Mesenchymal stem cell (in vitro differentiated cells and primary cell): Measurements from ENCODE around the gene OLIG3.
A peak's percentile ranks its signal among the peaks of the same experiment; 100 is the strongest.

Experiments
- DNase-seq: peaks from one replicate; pipeline ENCODE4 v3.0.0-alpha.2; 2013
- H2AFZ ChIP-seq: one replicate; pipeline ENCODE4 v1.6.1; 2013; ENCODE audit warnings: low read depth, mild to moderate bottlenecking, control low read depth, inconsistent platforms, low read length, moderate library complexity
- H2AK5ac ChIP-seq: 2 replicates; pipeline ENCODE4 v1.6.1; 2013; ENCODE audit warnings: low read length, moderate library complexity, mild to moderate bottlenecking, inconsistent platforms; ENCODE audit not compliant: severe bottlenecking
- H2BK120ac ChIP-seq: one replicate; pipeline ENCODE4 v1.6.1; 2013; ENCODE audit warnings: low read depth, mild to moderate bottlenecking, inconsistent platforms, low read length, moderate library complexity
- H2BK12ac ChIP-seq, 2 experiments: one replicate each; pipeline ENCODE4 v1.6.1; 2013; ENCODE audit warnings: inconsistent platforms in 2 of 2, low read length in 2 of 2, mild to moderate bottlenecking in 2 of 2, moderate library complexity in 2 of 2, control low read depth in 1 of 2
- H2BK15ac ChIP-seq: one replicate; pipeline ENCODE4 v1.6.1; 2013; ENCODE audit warnings: mild to moderate bottlenecking, low read depth, inconsistent platforms; ENCODE audit not compliant: poor library complexity, severe bottlenecking
- H2BK5ac ChIP-seq: 2 replicates; pipeline ENCODE4 v1.6.1; 2013; ENCODE audit warnings: low read depth, mild to moderate bottlenecking, low read length, control low read depth, inconsistent platforms; ENCODE audit not compliant: poor library complexity, severe bottlenecking
- H3K14ac ChIP-seq, 2 experiments: one replicate each; pipeline ENCODE4 v1.6.1; 2013; ENCODE audit warnings: inconsistent platforms in 2 of 2, low read length in 2 of 2, control low read depth in 1 of 2, mild to moderate bottlenecking in 1 of 2, moderate library complexity in 1 of 2
- H3K18ac ChIP-seq, 2 experiments: one replicate each; pipeline ENCODE4 v1.6.1; 2013; ENCODE audit warnings: inconsistent platforms in 2 of 2, low read length in 2 of 2, control low read depth in 1 of 2, low read depth in 1 of 2, mild to moderate bottlenecking in 1 of 2
- H3K23ac ChIP-seq, 2 experiments: one replicate each; pipeline ENCODE4 v1.6.1; 2013; ENCODE audit warnings: inconsistent platforms in 2 of 2, low read length in 2 of 2, mild to moderate bottlenecking in 2 of 2, moderate library complexity in 2 of 2, control low read depth in 1 of 2
- H3K27ac ChIP-seq: 2 replicates; pipeline ENCODE4 v1.5.1; 2013; ENCODE audit warnings: mild to moderate bottlenecking, moderate library complexity, low read length, control low read depth, inconsistent platforms; ENCODE audit not compliant: poor library complexity, severe bottlenecking
- H3K27me3 ChIP-seq, 2 experiments: 2 replicates each; pipeline versions ENCODE4 v1.6.1 to v1.7.0; 2013; ENCODE audit warnings: low read length in 2 of 2, mild to moderate bottlenecking in 2 of 2, moderate library complexity in 2 of 2, control low read depth in 1 of 2, inconsistent platforms in 1 of 2; ENCODE audit not compliant: control insufficient read depth in 1 of 2, insufficient read depth in 1 of 2
- H3K36me3 ChIP-seq, 2 experiments: 2 replicates each; pipeline versions ENCODE4 v1.6.1 to v1.7.0; 2013; ENCODE audit warnings: low read length in 2 of 2, control low read depth in 1 of 2, inconsistent platforms in 1 of 2, low read depth in 1 of 2, mild to moderate bottlenecking in 1 of 2; ENCODE audit not compliant: insufficient read depth in 2 of 2, control insufficient read depth in 1 of 2
- H3K4ac ChIP-seq, 2 experiments: one replicate each; pipeline ENCODE4 v1.6.1; 2013; ENCODE audit warnings: inconsistent platforms in 2 of 2, low read length in 2 of 2, mild to moderate bottlenecking in 2 of 2, moderate library complexity in 2 of 2, control low read depth in 1 of 2, low read depth in 1 of 2
- H3K4me1 ChIP-seq: 2 replicates; pipeline ENCODE4 v1.6.1; 2013; ENCODE audit warnings: low read depth, low read length, control low read depth; ENCODE audit not compliant: control insufficient read depth, insufficient read depth
- H3K4me2 ChIP-seq: 2 replicates; pipeline ENCODE4 v1.6.1; 2013; ENCODE audit warnings: low read length, mild to moderate bottlenecking, inconsistent platforms; ENCODE audit not compliant: poor library complexity, severe bottlenecking
- H3K4me3 ChIP-seq, 2 experiments: 2 replicates each; pipeline versions ENCODE4 v1.5.1 to v1.7.0; 2013; ENCODE audit warnings: low read length in 2 of 2, mild to moderate bottlenecking in 2 of 2, control low read depth in 1 of 2, low read depth in 1 of 2; ENCODE audit not compliant: insufficient read depth in 1 of 2
- H3K79me1 ChIP-seq: replicated peaks from 2 replicates; pipeline ENCODE4 v1.6.1; 2013; ENCODE audit warnings: mild to moderate bottlenecking, control low read depth, low read length, inconsistent platforms; ENCODE audit not compliant: poor library complexity, severe bottlenecking
- H3K9ac ChIP-seq: 2 replicates; pipeline ENCODE4 v1.7.0; 2013; ENCODE audit warnings: mild to moderate bottlenecking, low read length, moderate library complexity
- H3K9me3 ChIP-seq: 2 replicates; pipeline ENCODE4 v1.7.0; 2013; ENCODE audit warnings: mild to moderate bottlenecking, low read length; ENCODE audit not compliant: control insufficient read depth
- H4K8ac ChIP-seq: one replicate; pipeline ENCODE4 v1.6.1; 2013; ENCODE audit warnings: inconsistent platforms, mild to moderate bottlenecking, low read length, moderate library complexity
- H4K91ac ChIP-seq: one replicate; pipeline ENCODE4 v1.6.1; 2013; ENCODE audit warnings: mild to moderate bottlenecking, low read length, inconsistent platforms
- WGBS: methylation state at CpG from one replicate; pipeline ENCODE4 v1.1.7; 2013; ENCODE audit warnings: mixed read lengths; 5-methylcytosine and 5-hydroxymethylcytosine counted together

The OLIG3 gene

DNA sequence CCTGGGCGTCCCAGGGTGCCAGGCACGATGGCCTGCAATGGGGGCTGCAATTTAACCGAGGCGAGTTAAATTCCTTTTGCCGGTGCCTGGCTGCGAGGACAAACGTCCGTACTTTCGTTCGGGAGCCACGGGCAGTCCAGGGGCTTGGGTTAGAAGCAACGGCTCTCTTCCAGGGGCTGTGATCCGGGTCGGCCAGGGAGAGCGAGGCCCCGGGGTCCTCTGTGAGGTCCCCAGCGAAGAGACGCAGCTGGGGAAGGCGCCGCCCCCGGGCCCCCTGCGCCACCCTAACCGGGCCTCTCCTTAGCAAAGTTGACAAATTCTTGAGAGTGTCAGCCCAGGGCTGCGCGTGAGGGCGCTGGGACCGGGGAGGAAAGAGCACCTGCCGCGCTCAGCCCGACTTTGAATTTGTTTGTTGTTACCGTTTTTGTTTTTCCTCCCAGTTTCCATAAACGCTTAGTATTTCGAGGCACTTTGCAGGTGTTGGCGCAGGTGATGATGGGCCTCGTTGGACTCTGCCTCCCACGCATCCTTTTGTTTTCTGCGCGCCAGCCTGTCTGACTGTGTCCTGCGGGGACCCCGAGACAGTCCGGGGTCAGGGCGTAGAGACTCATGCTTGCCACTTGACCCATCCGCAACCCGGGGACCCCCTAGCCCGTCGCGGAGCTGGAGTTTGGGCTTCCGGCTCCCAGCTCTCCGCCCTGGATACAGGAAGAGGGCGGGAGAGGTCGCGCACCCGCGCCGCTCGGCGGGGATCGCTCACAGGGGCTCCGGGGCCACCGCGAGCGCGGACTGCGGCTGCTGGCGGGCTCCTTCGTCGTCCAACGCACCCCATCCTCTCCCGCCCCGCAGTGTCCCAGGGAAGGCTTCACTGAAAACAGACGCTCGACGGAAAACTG is 5.8 kb downstream of the OLIG3 start:
- WGBS, result 1% methylated on average over 73 of the region's 73 CpGs
- no peaks in the 10 kb centered on the region for H3K36me3 ChIP-seq
- no peaks in the 10 kb centered on the region for H3K9me3 ChIP-seq
- H3K27me3 ChIP-seq, result peaks cover 89 to 98% of the 10 kb centered on the region in 2 experiments
- H3K23ac ChIP-seq, result peak overlapping the region in 1 of 2 experiments; percentile 63
- H3K18ac ChIP-seq, result no peak overlapping the region
- no peak overlapping the region for H4K91ac ChIP-seq
- H2BK12ac ChIP-seq, result no peak overlapping the region
- H2AFZ ChIP-seq, result no peak overlapping the region
- no peak overlapping the region for H2AK5ac ChIP-seq
- H2BK15ac ChIP-seq, result no peak overlapping the region
- no peak overlapping the region for H3K27ac ChIP-seq
- H3K4me3 ChIP-seq, result peak overlapping the region in 1 of 2 experiments; percentile 18
- DNase-seq, result no peak
- peak overlapping the region; percentile 28 for H3K4me2 ChIP-seq
- no peak overlapping the region for H2BK120ac ChIP-seq
- H3K9ac ChIP-seq, result no peak overlapping the region
- no peak overlapping the region for H2BK5ac ChIP-seq
- H3K14ac ChIP-seq, result no peak overlapping the region
- H4K8ac ChIP-seq, result no peak overlapping the region
- H3K79me1 ChIP-seq, result no peaks in the 10 kb centered on the region
- H3K4ac ChIP-seq, result no peak overlapping the region
- peaks cover 15% of the 10 kb centered on the region for H3K4me1 ChIP-seq

DNA sequence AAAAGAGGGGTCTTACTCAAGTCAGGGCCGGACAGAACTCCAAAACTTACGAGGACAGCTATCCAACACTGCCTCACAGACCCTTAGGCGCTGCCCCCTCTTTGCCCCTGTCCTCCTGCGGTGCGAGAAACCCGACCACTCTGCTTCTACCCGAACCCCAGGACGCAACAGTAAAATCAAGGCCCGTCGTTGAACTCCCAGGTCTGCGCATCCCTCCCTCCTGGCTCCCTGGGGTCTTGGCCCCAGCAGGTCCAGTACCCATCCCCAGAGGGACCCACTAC is 6.4 kb downstream of the OLIG3 start:
- Histone ChIP-seq H4K91ac (no peak overlapping the region), H2BK15ac (no peak overlapping the region), H4K8ac (no peak overlapping the region), H2BK120ac (no peak overlapping the region), H3K14ac (no peak overlapping the region), H2BK12ac (no peak overlapping the region), H3K36me3 (no peaks in the 10 kb centered on the region), H3K4me3 (peak overlapping the region; percentile 7 to 18), H2BK5ac (no peak overlapping the region), H3K9me3 (no peaks in the 10 kb centered on the region), H2AFZ (no peak overlapping the region), H3K4me1 (peaks cover 11% of the 10 kb centered on the region), H3K9ac (no peak overlapping the region), H3K79me1 (no peaks in the 10 kb centered on the region), H3K23ac (peak overlapping the region in 1 of 2 experiments; percentile 63), H3K27me3 (peaks cover 89 to 98% of the 10 kb centered on the region in 2 experiments), H3K4me2 (no peak overlapping the region), H3K27ac (no peak overlapping the region), H2AK5ac (no peak overlapping the region), H3K18ac (no peak overlapping the region), H3K4ac (no peak overlapping the region)
- no peak for DNase-seq
- WGBS, result 1% methylated on average over 11 of the region's 11 CpGs

DNA sequence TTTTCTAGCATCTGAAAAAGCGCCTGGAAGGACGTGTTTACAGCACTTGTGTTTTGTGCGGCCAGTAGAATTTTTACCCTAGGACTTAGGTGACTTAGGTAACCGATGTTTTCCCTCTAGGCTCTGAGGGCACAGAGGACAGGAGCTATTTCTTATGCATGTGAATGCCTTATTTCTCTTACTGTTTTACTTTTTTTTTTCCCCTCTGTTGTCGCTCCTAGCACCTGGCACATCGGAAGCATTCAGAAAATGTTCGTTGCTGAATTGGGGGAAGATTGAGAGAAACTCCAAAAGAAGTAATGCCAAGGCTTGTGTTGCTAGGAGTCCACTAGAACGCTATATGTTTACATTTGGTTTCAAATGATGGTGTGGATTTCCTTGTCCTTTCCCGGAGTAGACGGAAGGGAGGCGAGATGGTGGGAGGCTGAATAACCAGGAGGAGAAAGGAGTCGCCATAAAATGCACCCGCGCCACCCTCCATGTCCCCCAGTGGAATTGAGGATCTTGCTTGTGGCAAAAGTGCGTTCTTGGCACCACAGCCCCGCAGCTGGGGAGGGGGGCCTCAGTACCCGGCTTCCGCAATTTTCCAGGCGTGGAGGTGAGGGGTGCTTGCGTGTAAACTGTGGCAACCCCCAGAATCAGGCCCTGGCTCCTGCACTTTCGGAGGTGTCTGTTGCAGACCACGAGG is 6.9 kb downstream of the OLIG3 start:
- peaks cover 88 to 98% of the 10 kb centered on the region in 2 experiments for H3K27me3 ChIP-seq
- H2BK5ac ChIP-seq, result no peak overlapping the region
- no peak overlapping the region for H2BK12ac ChIP-seq
- H3K9ac ChIP-seq, result no peak overlapping the region
- H2AFZ ChIP-seq, result no peak overlapping the region
- no peak overlapping the region for H3K14ac ChIP-seq
- H3K9me3 ChIP-seq, result peaks cover 3% of the 10 kb centered on the region
- H3K4me3 ChIP-seq, result peak overlapping the region in 1 of 2 experiments; percentile 7
- no peak overlapping the region for H4K8ac ChIP-seq
- no peak overlapping the region for H2BK120ac ChIP-seq
- H3K4me2 ChIP-seq, result no peak overlapping the region
- no peak overlapping the region for H3K18ac ChIP-seq
- H3K23ac ChIP-seq, result peak overlapping the region in 1 of 2 experiments; percentile 23
- DNase-seq, result no peak
- H2AK5ac ChIP-seq, result no peak overlapping the region
- no peaks in the 10 kb centered on the region for H3K79me1 ChIP-seq
- no peak overlapping the region for H3K4ac ChIP-seq
- no peak overlapping the region for H2BK15ac ChIP-seq
- no peak overlapping the region for H3K27ac ChIP-seq
- no peak overlapping the region for H4K91ac ChIP-seq
- no peaks in the 10 kb centered on the region for H3K36me3 ChIP-seq
- peaks cover 11% of the 10 kb centered on the region for H3K4me1 ChIP-seq
- WGBS, result 1% methylated on average over 17 of the region's 22 CpGs

- H4K91ac ChIP-seq, result no peak overlapping the region
- no peak overlapping the region for H3K23ac ChIP-seq
- no peak overlapping the region for H4K8ac ChIP-seq
- H3K14ac ChIP-seq, result no peak overlapping the region
- peaks cover 11% of the 10 kb centered on the region for H3K4me1 ChIP-seq
- H2AFZ ChIP-seq, result no peak overlapping the region
- no peak overlapping the region for H2BK120ac ChIP-seq
- no peaks in the 10 kb centered on the region for H3K79me1 ChIP-seq
- no peak overlapping the region for H3K4me3 ChIP-seq
- no peak overlapping the region for H2BK5ac ChIP-seq
- no peak overlapping the region for H3K18ac ChIP-seq
- H3K9ac ChIP-seq, result no peak overlapping the region
- DNase-seq, result no peak
- no peak overlapping the region for H2BK12ac ChIP-seq
- H3K4me2 ChIP-seq, result no peak overlapping the region
- H2BK15ac ChIP-seq, result no peak overlapping the region
- H3K36me3 ChIP-seq, result no peaks in the 10 kb centered on the region
- H3K4ac ChIP-seq, result no peak overlapping the region
- H3K27ac ChIP-seq, result no peak overlapping the region
- WGBS, result 17% methylated on average over 6 of the region's 6 CpGs
- H3K9me3 ChIP-seq, result peaks cover 3% of the 10 kb centered on the region
- no peak overlapping the region for H2AK5ac ChIP-seq
- peaks cover 79 to 92% of the 10 kb centered on the region in 2 experiments for H3K27me3 ChIP-seq
Measured at GRCh38 chr6:137486416-137486815, 7.8 kb downstream of the OLIG3 start.
